HG03097 (cell line): ENCODE results near the gene ALDH3B1.

Experiments used
- ATAC-seq: cut with Tn5 transposase; IDR thresholded peaks from one replicate; pipeline ENCODE4 v1.9.1; 2021; ENCODE audit not compliant: unreplicated experiment, low FRiP score

Gene ALDH3B1

DNA sequence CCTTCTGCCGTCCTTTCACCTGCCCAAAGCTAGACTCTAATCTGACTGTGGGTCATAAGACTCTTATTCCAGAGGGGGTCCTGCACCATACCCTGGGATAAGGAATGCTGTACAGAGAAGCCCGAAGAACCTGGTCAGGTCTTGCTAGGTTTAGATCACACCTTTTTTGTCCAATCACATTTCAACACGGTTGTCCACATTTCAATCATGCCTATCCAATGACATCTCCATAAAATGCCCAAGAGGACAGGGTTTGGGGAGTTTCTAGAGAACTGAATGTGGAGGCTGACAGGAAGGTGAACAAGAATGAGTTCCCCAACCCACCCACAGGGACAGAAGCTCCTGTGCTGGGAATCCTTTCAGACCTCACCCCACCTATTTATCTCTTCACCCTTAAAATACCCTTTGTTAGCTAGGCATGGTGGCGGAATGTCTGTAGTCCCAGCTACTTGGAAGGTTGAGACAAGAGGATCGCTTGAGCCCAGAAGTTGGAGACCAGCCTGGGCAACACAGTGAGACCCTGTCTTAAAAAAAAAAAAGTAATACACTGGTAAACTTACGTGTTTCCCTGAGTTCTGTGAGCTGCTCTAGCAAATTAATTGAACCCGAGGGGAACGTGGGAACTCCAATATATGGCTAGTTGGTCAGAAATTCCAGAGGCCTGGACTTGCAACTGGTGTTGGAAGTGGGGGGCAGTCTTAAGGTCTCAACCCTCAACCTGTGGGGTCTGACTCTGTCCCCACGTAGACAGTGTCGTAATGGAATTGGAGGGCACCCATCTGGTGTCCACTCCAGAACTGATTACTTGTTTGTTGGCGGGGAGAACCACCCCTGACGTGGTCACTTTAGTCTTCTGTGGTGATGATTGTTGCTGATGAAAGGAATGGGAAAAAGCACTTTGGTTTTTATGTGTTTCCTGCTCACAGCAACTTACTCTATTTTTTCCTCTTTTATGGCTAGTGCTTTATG, 46.5 kb downstream of the ALDH3B1 start:
- ATAC-seq, result no peak

DNA sequence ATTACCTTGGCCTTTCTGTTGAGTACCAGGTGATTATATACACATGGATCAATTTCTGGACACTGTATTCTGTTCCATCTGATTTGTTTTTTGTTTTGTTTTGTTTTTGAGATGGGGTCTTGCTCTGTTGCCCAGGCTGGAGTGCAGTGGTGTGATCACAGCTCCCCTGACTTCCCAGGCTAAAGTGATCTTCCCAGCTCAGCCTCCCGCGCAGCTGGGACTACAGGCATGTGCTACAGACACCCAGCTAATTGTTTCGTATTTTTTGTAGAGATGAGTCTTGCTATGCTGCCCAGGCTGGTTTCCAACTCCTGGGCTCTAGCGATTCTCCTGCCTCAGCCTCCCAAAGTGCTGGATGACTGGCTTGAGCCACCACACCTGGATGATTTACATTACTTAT, 47.7 kb downstream of the ALDH3B1 start:
- no peak for ATAC-seq

DNA sequence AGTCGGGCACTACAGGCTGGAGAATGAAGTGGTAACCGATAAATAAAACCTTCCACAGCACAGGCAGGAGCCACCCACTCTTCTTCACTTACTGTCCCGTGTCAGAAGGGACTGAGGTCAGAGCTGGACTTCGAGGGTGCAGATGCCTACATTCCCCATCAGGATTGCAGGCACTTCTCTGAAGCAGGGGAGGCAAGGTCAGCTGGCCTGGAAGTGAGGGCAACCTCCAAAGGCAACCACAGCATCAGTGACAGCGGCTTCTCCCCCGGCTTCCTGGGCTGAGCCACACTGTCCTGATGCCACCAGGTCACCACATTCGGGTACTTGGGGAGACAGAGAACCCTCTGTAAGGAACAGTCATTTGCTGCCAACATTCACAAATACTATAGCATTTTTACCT, 51.4 kb downstream of the ALDH3B1 start:
- no peak for ATAC-seq

DNA sequence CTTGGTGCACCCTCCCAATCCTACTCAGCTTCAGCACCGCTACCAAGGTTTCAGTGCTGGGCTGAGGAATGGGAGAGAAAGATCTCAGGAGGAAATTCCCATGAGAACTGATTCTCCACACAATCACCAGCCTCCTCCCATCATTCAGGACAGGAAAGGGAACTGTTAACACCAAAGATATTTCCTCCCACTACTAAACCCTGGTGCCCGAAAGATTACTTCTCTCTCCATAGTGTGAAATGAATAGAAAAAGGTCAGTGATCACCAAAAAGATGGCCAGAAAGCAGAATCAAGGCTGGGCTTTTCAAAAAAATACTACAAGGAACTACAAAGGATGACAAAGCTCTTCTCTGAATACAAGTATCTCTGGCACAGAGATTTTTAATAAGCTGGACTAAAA, 54.8 kb downstream of the ALDH3B1 start:
- no peak for ATAC-seq

DNA sequence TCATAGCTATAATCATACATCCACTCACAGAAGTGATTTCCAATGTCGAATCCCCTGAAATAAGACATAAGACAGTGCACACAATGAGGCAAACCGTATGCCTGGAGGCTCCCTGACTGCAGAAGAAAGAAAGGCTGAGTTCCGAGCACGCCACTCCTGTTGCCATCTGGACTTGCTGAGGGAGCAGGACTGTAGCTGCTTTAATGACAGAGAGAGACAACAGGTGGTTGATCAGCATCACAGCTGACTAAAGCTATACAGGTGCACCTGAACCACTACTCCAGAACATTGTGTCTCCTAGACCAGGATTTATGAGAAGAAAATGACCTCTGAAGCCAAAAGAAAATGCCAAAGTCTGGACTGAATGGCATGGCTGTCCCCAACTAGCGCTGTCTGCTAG, 55.7 kb downstream of the ALDH3B1 start:
- no peak for ATAC-seq

DNA sequence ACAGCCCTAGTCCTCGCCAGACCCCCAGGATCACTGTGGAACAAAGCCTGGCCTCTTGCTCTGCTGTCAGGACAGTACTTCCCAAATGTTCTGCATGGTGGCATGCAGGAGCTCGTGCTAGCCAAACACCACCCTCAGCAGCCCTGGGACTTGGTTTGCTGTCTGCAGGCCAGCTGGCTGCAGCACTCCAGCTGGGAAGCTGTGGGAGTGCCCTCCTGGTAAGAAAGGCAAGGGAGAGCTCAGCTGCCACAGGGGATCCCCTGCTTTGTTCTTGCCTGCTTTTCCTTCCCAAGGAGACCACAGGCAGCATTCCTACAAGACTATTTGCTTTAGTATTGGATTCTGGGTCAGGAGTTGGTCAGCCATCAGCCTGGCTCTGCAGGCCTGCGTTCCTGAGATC, 56.6 kb downstream of the ALDH3B1 start:
- no peak for ATAC-seq

DNA sequence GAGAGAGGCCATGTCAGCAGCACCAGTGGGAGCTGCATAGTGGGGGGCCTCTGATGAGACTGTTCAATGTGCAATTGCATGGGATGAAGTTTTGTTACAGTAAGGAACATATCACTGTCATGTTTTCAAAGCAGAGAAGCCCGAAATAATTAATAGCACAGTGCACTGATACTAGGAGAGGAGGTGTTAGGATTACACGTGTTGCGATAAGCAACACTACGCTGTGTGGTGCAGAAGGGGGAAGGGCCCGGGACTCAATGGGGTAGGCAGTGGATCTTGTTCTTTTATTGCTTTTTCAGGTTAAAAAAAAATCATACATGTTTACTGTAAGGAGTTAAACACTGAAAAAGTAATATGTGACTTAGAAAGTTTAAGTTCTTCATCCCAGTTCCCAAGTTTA, 57.9 kb downstream of the ALDH3B1 start:
- no peak for ATAC-seq

DNA sequence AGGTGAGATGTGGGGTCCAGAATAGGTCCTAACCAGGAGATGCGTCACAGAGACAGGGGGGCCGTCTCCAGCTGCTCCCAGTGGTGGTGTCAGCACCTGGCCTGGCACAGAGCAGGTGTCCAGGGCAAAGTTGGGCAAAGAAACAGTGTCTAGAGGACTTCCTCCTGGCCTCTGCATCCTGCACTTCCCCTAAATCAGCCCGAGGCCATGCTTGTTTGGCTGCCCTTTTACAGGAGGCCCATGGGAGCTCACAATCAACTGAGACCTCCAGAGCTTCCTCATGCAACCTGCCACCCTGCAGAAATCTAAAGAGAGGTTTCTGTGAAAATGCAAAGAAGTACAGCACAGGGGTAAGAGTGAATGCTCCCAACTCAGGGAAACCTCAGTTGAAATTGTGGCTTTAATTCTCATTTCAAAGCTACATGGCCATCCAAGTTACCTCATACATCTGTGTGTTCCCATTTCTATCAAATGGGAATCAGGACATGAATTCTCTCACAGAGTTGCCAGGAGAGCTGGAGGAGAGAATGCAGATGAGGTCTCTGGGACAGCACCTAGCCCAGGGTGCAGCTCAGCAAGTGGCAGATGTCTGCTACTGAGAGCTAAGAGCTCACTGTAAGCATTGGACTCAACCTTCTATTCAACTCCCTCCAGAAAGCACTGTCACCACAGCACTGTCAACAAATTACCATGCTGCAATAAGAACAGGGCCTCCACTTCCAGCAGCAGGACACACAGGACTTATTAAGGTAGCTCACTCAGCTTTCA, 61.3 kb downstream of the ALDH3B1 start:
- no peak for ATAC-seq

DNA sequence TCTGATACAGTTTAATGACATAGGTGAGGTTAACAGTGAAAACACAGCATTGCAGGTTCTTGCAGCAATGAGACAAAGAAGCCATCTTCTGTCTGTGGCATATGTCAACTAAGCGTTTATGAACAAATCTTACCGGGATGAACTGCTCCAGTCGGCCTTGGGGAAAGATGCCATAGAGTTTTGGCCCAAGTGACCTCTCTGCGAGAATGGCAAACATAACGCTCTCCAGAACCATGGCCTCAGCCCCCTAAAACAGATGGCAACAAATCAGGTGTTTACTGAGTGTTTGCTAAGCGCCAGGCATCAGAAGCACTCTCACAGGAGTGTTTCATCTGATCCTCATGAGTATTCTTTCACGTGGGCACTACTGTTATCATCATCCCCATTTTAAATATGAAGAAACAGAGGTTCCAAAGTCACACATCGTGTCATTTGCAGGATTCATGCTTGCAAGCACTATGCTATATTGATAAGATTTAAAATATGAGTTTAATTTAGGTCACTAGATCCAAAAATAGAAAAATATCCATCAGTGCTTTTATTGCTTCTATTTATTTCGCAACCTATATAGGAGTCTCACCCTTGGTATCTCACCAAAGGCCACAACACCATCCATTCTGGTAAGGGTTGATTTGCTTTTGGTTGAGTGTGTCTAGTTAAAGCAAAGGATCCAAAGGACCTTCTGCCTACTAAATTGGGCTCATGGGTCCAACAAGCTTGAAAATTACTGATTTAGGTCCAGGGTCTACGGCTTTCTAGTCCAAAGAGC, 64.6 kb downstream of the ALDH3B1 start:
- no peak for ATAC-seq

DNA sequence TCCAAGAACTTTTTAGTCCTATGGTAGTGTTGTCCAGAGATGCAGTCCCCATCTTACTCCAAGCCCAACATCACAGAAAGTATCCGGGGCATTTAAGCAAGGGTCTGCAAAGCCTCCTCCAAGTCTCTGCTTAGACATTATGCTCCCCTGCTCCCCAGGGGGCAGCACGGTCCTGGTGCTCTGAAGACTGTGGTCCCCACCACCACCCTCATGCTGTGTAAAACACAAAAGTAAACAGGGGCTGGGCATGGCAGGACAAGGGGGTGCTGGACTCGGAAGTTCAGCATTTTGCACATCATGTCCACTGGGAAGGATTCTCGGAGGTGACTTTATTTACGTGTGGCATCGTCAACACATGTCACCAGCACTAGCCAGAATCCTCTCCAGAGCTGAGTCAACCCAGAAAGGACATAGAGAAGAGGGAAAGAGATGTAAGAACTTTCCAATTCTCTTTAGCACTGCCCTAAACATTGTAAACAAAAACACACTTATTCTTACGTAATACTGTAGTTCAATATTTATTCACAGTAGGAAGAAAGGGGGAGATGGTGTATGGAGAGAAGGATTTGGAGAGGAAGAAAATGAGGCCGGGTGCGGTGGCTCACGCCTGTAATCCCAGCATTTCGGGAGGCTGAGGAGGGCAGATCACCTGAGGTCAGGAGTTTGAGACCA, 66.4 kb downstream of the ALDH3B1 start:
- no peak for ATAC-seq

DNA sequence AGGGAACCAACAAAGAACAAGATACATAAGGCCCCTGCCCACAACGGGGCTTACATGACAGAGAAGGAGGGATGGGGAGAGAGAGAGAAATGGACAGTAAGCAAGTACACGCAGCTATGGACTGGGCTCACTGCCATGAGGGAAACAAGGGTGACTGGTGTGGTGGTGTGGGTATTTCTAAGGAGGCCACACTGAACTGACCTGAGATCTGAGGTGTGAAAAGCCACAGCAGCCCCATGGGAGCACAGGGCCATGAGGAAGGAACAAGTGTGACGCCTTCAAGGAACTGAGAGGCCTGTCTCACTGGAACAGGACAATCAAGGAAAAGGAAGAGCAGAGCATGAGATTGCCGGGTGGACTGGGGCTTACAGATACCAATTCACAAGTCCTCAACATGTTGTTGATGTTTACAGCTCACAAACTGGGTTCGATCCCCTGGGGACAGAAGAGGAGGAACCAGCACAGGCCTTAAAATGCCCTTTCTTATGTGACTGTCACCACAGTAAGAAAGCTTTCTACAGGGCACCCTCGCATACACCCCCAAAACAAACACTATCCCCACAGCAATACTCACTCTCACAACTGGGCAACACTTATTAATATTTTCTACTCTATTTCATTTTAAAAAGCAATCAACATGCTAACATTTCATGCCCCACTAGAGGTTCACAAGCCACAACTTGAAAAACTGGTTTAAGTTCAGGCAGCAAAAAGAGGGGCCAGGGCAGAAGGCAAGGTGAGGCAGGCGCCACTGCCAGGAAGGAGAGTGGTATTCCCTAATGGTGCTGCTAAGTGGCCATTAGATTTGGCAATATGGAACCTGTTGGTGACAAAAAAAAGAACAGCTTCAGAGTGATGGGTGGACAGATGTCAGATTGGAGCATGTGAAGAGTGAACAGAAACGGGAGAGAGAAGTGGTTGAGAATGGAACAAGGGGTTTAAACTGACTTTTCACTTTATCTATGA, 67.8 kb downstream of the ALDH3B1 start:
- peak; percentile 66 for ATAC-seq
